Left lung (tissue), 10 donors: Measurements from ENCODE around the gene SECISBP2L. TPM values are rescaled to one million over a fixed set of nuclear protein-coding genes. Genes with fewer than 3 reads are reported as not detected.
A peak's percentile ranks its signal among the peaks of the same experiment; 100 is the strongest.

Experiments used
- ATAC-seq: fragments of 200-7000 bp; cut with Tn5 transposase; one replicate; pipeline ENCODE4 v1.9.1; 2020; ENCODE audit warnings: moderate library complexity
- DNase-seq, 4 donors: peaks; one replicate each; pipeline ENCODE4 v3.0.0-alpha.2; 2013 to 2020
- H3K27ac ChIP-seq, 2 donors: fragments of 200-600 bp; sonication (generic) in 1 of 2; one replicate each; pipeline versions ENCODE4 v1.5.0 to v1.8.0; 2020 to 2021
- H3K27me3 ChIP-seq, 2 donors: fragments of 200-600 bp; sonication (generic) in 1 of 2; one replicate each; pipeline versions ENCODE4 v1.5.0 to v1.8.0; 2020 to 2021
- H3K36me3 ChIP-seq, 2 donors: fragments of 200-600 bp; sonication (generic) in 1 of 2; one replicate each; pipeline versions ENCODE4 v1.5.0 to v1.8.0; 2020 to 2021
- H3K4me1 ChIP-seq, 2 donors: fragments of 200-600 bp; one replicate each; pipeline ENCODE4 v1.8.0; 2021
- H3K4me3 ChIP-seq, 2 donors: fragments of 200-600 bp; sonication (generic) in 1 of 2; one replicate each; pipeline versions ENCODE4 v1.5.0 to v1.8.0; 2020 to 2021; ENCODE audit warnings: mild to moderate bottlenecking in 1 of 2
- H3K9me3 ChIP-seq, 2 donors: fragments of 200-600 bp; sonication (generic) in 1 of 2; one replicate each; pipeline versions ENCODE4 v1.5.0 to v1.8.0; 2020 to 2021
- CTCF ChIP-seq, 2 donors: fragments of 200-600 bp; sonication (generic) in 1 of 2; IDR thresholded peaks; one replicate each; pipeline versions ENCODE4 v1.5.0 to v1.8.0; 2021; ENCODE audit warnings: antibody characterized with exemption in 2 of 2
- intact Hi-C, 2 donors: fragments of 100-400 bp; cut with DNase I; formaldehyde crosslinking; loops; one replicate each; pipeline versions ENCODE4 v1.11.2 to v1.14.2; 2022
- polyA plus RNA-seq, 6 donors: library from polyadenylated mRNA; unstranded; fragments of 120-200 nt; gene quantifications; one replicate each; pipeline ENCODE4 v1.2.1, GENCODE V29; 2013; ENCODE audit not compliant: insufficient read length in 6 of 6
- total RNA-seq, 2 donors: library from RNA; stranded (reverse); fragmentation: NEBNext Ultra II Directional; extraction: Animal tissue kit (Norgen Biotek cat#: 25700); gene quantifications; one replicate each; pipeline ENCODE4 v1.2.1, GENCODE V29; 2021
- donor health status: DM: no; HTN: yes; CAD: no.
- donor health status: DM: no; HTN: no; CAD: no.

Gene SECISBP2L
- total and polyA plus RNA-seq, 8 donors: 69.6 to 106 (median 76.7) TPM

DNA sequence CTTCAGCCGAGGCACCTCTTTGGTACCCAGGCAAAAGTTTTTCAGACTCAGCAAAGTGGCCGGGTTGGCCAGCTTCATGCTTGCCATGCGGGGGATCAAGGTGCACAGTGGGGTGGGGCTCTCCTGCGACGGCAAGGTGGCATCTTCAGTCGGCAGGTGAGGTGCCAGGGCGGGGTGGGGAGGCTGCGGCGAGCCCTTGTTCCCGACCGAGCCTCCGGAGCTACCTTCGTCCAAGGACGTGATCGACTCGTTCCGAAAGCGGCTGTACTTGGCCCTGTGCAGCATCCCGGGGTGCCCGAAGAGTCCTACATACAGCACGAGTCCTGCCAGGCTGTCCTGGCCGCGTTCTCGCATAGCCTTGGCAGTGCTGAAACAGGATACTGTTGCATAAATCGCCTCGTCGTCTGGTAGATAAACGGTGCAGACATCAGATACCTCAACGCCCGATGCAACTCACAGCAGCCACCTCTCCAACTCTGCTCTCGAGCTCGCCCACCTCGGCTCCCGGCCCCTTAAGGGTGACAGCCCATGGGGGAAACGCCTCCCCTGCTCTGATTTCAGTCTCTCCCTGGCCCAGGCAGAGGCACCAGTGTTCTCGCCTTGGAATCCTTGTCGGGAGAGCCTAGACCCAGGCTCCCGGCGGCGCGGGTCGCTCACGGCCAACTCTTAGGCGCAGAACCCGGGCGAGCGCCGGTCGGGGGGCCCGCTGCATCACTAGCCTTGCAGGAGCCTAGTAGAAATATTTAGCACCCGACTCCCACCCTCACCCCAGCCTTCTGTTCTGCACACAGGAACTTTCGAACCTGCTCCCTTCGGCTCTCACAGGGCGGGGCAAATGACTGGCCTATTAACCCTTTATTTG, 83.4 kb downstream of the SECISBP2L start:
- Histone ChIP-seq H3K27ac (no peak overlapping the region), H3K4me1 (peaks cover 11 to 21% of the 10 kb centered on the region in 2 donors), H3K4me3 (peak overlapping the region; percentile 35 to 40), H3K9me3 (no peaks in the 10 kb centered on the region), H3K36me3 (no peaks in the 10 kb centered on the region), H3K27me3 (peaks cover 0 to 45% of the 10 kb centered on the region in 2 donors)
- intact Hi-C loops: no loop called here
- DNase-seq (peak in 2 of 4 donors; percentile 30 to 78), ATAC-seq (peak; percentile 70)
- TF ChIP-seq CTCF (IDR thresholded peaks at IDR 0.05): no peak

- intact Hi-C loops: no loop called here
- Histone ChIP-seq H3K4me1 (no peaks in the 10 kb centered on the region), H3K36me3 (no peaks in the 10 kb centered on the region), H3K27me3 (no peaks in the 10 kb centered on the region), H3K4me3 (no peak overlapping the region), H3K9me3 (no peaks in the 10 kb centered on the region), H3K27ac (no peak overlapping the region)
- no peak for DNase-seq
- ATAC-seq: no peak
- TF ChIP-seq CTCF (IDR thresholded peaks at IDR 0.05): no peak
Measured at GRCh38 chr15:48955967-48956366, 90.3 kb downstream of the SECISBP2L start.

- H3K27me3 ChIP-seq: no peaks in the 10 kb centered on the region
- no peak for ATAC-seq
- intact Hi-C loops: no loop called here
- no peak for TF ChIP-seq CTCF (IDR thresholded peaks at IDR 0.05)
- no peaks in the 10 kb centered on the region for H3K36me3 ChIP-seq
- no peaks in the 10 kb centered on the region for H3K9me3 ChIP-seq
- no peak overlapping the region for H3K27ac ChIP-seq
- no peaks in the 10 kb centered on the region for H3K4me1 ChIP-seq
- DNase-seq: no peak
- no peak overlapping the region for H3K4me3 ChIP-seq
Measured at GRCh38 chr15:48955370-48955769, 90.9 kb downstream of the SECISBP2L start.

- intact Hi-C loops: no loop called here
Measured at GRCh38 chr15:48954538-48954937, 91.7 kb downstream of the SECISBP2L start.

More at GRCh38 chr15:48954538-48954937, 91.7 kb downstream of the SECISBP2L start:
- ATAC-seq (no peak), DNase-seq (no peak)
- no peak overlapping the region for H3K4me3 ChIP-seq
- no peaks in the 10 kb centered on the region for H3K36me3 ChIP-seq
- H3K4me1 ChIP-seq: no peaks in the 10 kb centered on the region
- no peak for TF ChIP-seq CTCF (IDR thresholded peaks at IDR 0.05)
- H3K9me3 ChIP-seq: no peaks in the 10 kb centered on the region
- H3K27me3 ChIP-seq: no peaks in the 10 kb centered on the region
- H3K27ac ChIP-seq: no peak overlapping the region
